ENCODE data around the gene PAM.

The PAM gene

DNA sequence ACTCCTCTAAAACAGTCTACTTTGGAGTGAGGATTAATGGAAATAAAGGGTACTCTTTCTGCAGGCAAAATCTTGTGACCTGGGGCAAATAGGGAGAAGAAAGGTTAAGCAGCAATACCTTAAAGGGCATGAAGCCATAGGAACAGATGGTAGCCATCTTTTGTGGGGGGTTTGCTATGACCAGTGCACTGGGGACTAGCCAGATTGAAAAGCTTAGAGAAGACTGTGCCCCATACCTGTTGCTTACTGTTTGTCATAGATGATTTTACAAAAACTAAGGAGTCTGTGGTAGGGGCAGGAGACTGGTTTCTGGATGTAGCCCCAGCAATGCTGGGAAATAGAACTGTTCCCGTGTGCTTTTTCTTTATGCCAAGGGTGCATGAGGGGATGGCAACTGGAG lies 58.6 kb downstream of the PAM start:
- Histone ChIP-seq H3K36me3 (ENCODE audit: control insufficient read depth, insufficient read depth, low read length) (no peaks in the 10 kb centered on the region), H3K4me3 (ENCODE audit: low read depth, low read length) (no peak overlapping the region), H3K4me1 (ENCODE audit: control insufficient read depth, insufficient read depth, low read length) (no peaks in the 10 kb centered on the region), H3K27me3 (ENCODE audit: control insufficient read depth, insufficient read depth, low read length) (no peaks in the 10 kb centered on the region), H3K27ac (ENCODE audit: low read depth, low read length) (no peak overlapping the region), H3K9ac (ENCODE audit: low read depth, low read length) (no peak overlapping the region), H3K9me3 (ENCODE audit: control insufficient read depth, insufficient read depth, low read length) (no peaks in the 10 kb centered on the region)

GRCh38 chr5:102815084-102815483 lies 60.0 kb downstream of the PAM start:
- Histone ChIP-seq H3K27me3 (ENCODE audit: control insufficient read depth, insufficient read depth, low read length) (no peaks in the 10 kb centered on the region), H3K9ac (ENCODE audit: low read depth, low read length) (no peak overlapping the region), H3K4me1 (ENCODE audit: control insufficient read depth, insufficient read depth, low read length) (no peaks in the 10 kb centered on the region), H3K4me3 (ENCODE audit: low read depth, low read length) (no peak overlapping the region), H3K27ac (ENCODE audit: low read depth, low read length) (no peak overlapping the region), H3K36me3 (ENCODE audit: control insufficient read depth, insufficient read depth, low read length) (no peaks in the 10 kb centered on the region), H3K9me3 (ENCODE audit: control insufficient read depth, insufficient read depth, low read length) (no peaks in the 10 kb centered on the region)

- no peak overlapping the region for H3K27ac ChIP-seq (ENCODE audit: low read depth, low read length)
- H3K9ac ChIP-seq (ENCODE audit: low read depth, low read length) = no peak overlapping the region
- no peaks in the 10 kb centered on the region for H3K27me3 ChIP-seq (ENCODE audit: control insufficient read depth, insufficient read depth, low read length)
- H3K9me3 ChIP-seq (ENCODE audit: control insufficient read depth, insufficient read depth, low read length) = no peaks in the 10 kb centered on the region
- H3K4me3 ChIP-seq (ENCODE audit: low read depth, low read length) = no peak overlapping the region
- H3K4me1 ChIP-seq (ENCODE audit: control insufficient read depth, insufficient read depth, low read length) = no peaks in the 10 kb centered on the region
- no peaks in the 10 kb centered on the region for H3K36me3 ChIP-seq (ENCODE audit: control insufficient read depth, insufficient read depth, low read length)
Observed at GRCh38 chr5:102815540-102816332, 60.6 kb downstream of the PAM start.

- Histone ChIP-seq H3K36me3 (ENCODE audit: control insufficient read depth, insufficient read depth, low read length) (no peaks in the 10 kb centered on the region), H3K27ac (ENCODE audit: low read depth, low read length) (no peak overlapping the region), H3K9ac (ENCODE audit: low read depth, low read length) (no peak overlapping the region), H3K4me3 (ENCODE audit: low read depth, low read length) (no peak overlapping the region), H3K9me3 (ENCODE audit: control insufficient read depth, insufficient read depth, low read length) (no peaks in the 10 kb centered on the region), H3K4me1 (ENCODE audit: control insufficient read depth, insufficient read depth, low read length) (no peaks in the 10 kb centered on the region), H3K27me3 (ENCODE audit: control insufficient read depth, insufficient read depth, low read length) (no peaks in the 10 kb centered on the region)
Observed at GRCh38 chr5:102818345-102818744, 63.2 kb downstream of the PAM start.

DNA sequence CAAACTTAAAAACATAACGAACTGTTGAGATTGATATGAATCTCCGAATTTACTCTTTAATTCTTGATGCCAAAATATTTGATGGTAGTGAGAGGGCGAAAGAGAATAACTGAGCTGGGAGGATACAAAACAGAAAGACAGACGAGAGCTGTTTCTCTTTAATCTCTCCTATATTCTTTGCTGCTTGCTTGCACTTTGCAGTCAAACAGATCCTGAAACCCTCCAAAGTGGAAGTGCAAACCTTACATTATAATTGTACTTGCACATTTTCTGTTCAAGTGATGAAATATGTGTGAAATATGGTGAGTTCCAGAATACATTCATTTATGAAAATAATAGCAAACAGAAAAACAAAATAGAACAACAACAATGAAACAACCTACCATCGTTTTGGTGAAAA lies 63.8 kb downstream of the PAM start:
- Histone ChIP-seq H3K27ac (ENCODE audit: low read depth, low read length) (no peak overlapping the region), H3K27me3 (ENCODE audit: control insufficient read depth, insufficient read depth, low read length) (no peaks in the 10 kb centered on the region), H3K4me3 (ENCODE audit: low read depth, low read length) (no peak overlapping the region), H3K9me3 (ENCODE audit: control insufficient read depth, insufficient read depth, low read length) (no peaks in the 10 kb centered on the region), H3K4me1 (ENCODE audit: control insufficient read depth, insufficient read depth, low read length) (no peaks in the 10 kb centered on the region), H3K36me3 (ENCODE audit: control insufficient read depth, insufficient read depth, low read length) (no peaks in the 10 kb centered on the region), H3K9ac (ENCODE audit: low read depth, low read length) (no peak overlapping the region)

DNA sequence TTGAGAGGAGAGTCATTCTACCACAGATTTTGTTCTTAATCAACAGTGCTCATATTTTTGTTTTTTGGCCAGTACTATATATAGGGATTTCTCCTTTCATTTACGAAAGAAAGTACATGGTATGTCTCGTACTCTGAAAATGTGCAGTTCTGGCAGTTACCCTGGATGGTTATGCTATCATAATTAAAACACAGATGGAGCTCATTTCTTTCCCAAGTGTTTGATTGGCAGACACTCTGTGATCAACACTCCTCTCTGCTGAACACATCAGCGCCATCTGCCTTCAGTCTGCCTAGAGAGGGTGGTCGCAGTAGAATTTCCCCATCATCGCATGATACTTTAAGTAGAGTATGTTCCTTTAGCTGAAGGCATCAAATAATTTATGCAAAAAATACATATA lies 64.5 kb downstream of the PAM start:
- Histone ChIP-seq H3K27ac (ENCODE audit: low read depth, low read length) (no peak overlapping the region), H3K27me3 (ENCODE audit: control insufficient read depth, insufficient read depth, low read length) (no peaks in the 10 kb centered on the region), H3K9ac (ENCODE audit: low read depth, low read length) (no peak overlapping the region), H3K9me3 (ENCODE audit: control insufficient read depth, insufficient read depth, low read length) (no peaks in the 10 kb centered on the region), H3K36me3 (ENCODE audit: control insufficient read depth, insufficient read depth, low read length) (no peaks in the 10 kb centered on the region), H3K4me1 (ENCODE audit: control insufficient read depth, insufficient read depth, low read length) (no peaks in the 10 kb centered on the region), H3K4me3 (ENCODE audit: low read depth, low read length) (no peak overlapping the region)

DNA sequence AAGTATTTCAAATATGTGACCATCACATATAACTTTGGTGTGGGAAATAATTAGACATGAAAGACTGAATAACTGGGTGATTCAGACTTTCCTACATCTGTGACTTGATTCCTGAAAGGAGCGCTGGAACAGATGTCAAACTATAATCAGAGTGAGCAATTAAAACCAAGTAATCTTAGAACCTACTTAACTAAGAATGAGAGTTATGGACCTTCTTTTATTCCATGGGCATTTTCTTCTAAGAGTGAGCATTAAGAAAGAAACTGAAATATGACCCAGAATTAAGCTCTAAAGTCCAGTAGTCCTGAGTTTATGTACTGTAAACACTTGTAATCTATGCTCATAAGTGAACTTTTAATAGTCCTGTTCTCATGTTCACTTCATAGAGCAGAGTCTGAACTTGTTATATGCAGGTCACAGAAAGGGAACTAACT lies 68.4 kb downstream of the PAM start:
- Histone ChIP-seq H3K4me1 (ENCODE audit: control insufficient read depth, insufficient read depth, low read length) (peaks cover 13% of the 10 kb centered on the region; the same call in 1 of the 2 replicates), H3K27me3 (ENCODE audit: control insufficient read depth, insufficient read depth, low read length) (no peaks in the 10 kb centered on the region), H3K9ac (ENCODE audit: low read depth, low read length) (no peak overlapping the region), H3K9me3 (ENCODE audit: control insufficient read depth, insufficient read depth, low read length) (no peaks in the 10 kb centered on the region), H3K36me3 (ENCODE audit: control insufficient read depth, insufficient read depth, low read length) (no peaks in the 10 kb centered on the region), H3K4me3 (ENCODE audit: low read depth, low read length) (no peak overlapping the region), H3K27ac (ENCODE audit: low read depth, low read length) (no peak overlapping the region)

GRCh38 chr5:102826629-102827028 lies 71.5 kb downstream of the PAM start:
- Histone ChIP-seq H3K27me3 (ENCODE audit: control insufficient read depth, insufficient read depth, low read length) (no peaks in the 10 kb centered on the region), H3K36me3 (ENCODE audit: control insufficient read depth, insufficient read depth, low read length) (no peaks in the 10 kb centered on the region), H3K9me3 (ENCODE audit: control insufficient read depth, insufficient read depth, low read length) (no peaks in the 10 kb centered on the region), H3K4me1 (ENCODE audit: control insufficient read depth, insufficient read depth, low read length) (peaks cover 14% of the 10 kb centered on the region; the same call in 1 of the 2 replicates), H3K27ac (ENCODE audit: low read depth, low read length) (peak overlapping the region; percentile 32), H3K9ac (ENCODE audit: low read depth, low read length) (no peak overlapping the region), H3K4me3 (ENCODE audit: low read depth, low read length) (no peak overlapping the region)

GRCh38 chr5:102830241-102830640 lies 75.1 kb downstream of the PAM start:
- H3K27me3 ChIP-seq (ENCODE audit: control insufficient read depth, insufficient read depth, low read length) = no peaks in the 10 kb centered on the region
- H3K36me3 ChIP-seq (ENCODE audit: control insufficient read depth, insufficient read depth, low read length) = no peaks in the 10 kb centered on the region
- H3K4me3 ChIP-seq (ENCODE audit: low read depth, low read length) = no peak overlapping the region
- H3K4me1 ChIP-seq (ENCODE audit: control insufficient read depth, insufficient read depth, low read length) = peaks cover 14% of the 10 kb centered on the region; the same call in 1 of the 2 replicates
- no peak overlapping the region for H3K9ac ChIP-seq (ENCODE audit: low read depth, low read length)
- H3K9me3 ChIP-seq (ENCODE audit: control insufficient read depth, insufficient read depth, low read length) = no peaks in the 10 kb centered on the region
- H3K27ac ChIP-seq (ENCODE audit: low read depth, low read length) = no peak overlapping the region

GRCh38 chr5:102832445-102832844 lies 77.3 kb downstream of the PAM start:
- no peaks in the 10 kb centered on the region for H3K36me3 ChIP-seq (ENCODE audit: control insufficient read depth, insufficient read depth, low read length)
- H3K27ac ChIP-seq (ENCODE audit: low read depth, low read length) = no peak overlapping the region
- no peak overlapping the region for H3K4me3 ChIP-seq (ENCODE audit: low read depth, low read length)
- no peaks in the 10 kb centered on the region for H3K27me3 ChIP-seq (ENCODE audit: control insufficient read depth, insufficient read depth, low read length)
- H3K4me1 ChIP-seq (ENCODE audit: control insufficient read depth, insufficient read depth, low read length) = peaks cover 4% of the 10 kb centered on the region; the same call in 1 of the 2 replicates
- H3K9me3 ChIP-seq (ENCODE audit: control insufficient read depth, insufficient read depth, low read length) = no peaks in the 10 kb centered on the region
- no peak overlapping the region for H3K9ac ChIP-seq (ENCODE audit: low read depth, low read length)

GRCh38 chr5:102833146-102833545 lies 78.0 kb downstream of the PAM start:
- no peak overlapping the region for H3K4me3 ChIP-seq (ENCODE audit: low read depth, low read length)
- H3K27ac ChIP-seq (ENCODE audit: low read depth, low read length) = no peak overlapping the region
- no peak overlapping the region for H3K9ac ChIP-seq (ENCODE audit: low read depth, low read length)
- no peaks in the 10 kb centered on the region for H3K9me3 ChIP-seq (ENCODE audit: control insufficient read depth, insufficient read depth, low read length)
- no peaks in the 10 kb centered on the region for H3K27me3 ChIP-seq (ENCODE audit: control insufficient read depth, insufficient read depth, low read length)
- H3K4me1 ChIP-seq (ENCODE audit: control insufficient read depth, insufficient read depth, low read length) = peaks cover 4% of the 10 kb centered on the region; the same call in 1 of the 2 replicates
- H3K36me3 ChIP-seq (ENCODE audit: control insufficient read depth, insufficient read depth, low read length) = no peaks in the 10 kb centered on the region
